GM18520 (cell line): ENCODE results near the gene WIPF2.
A peak's percentile ranks its signal among the peaks of the same experiment; 100 is the strongest.

Experiments used
- ATAC-seq: cut with Tn5 transposase; IDR thresholded peaks from one replicate; pipeline ENCODE4 v1.9.1; 2021; ENCODE audit not compliant: unreplicated experiment

The WIPF2 gene

DNA sequence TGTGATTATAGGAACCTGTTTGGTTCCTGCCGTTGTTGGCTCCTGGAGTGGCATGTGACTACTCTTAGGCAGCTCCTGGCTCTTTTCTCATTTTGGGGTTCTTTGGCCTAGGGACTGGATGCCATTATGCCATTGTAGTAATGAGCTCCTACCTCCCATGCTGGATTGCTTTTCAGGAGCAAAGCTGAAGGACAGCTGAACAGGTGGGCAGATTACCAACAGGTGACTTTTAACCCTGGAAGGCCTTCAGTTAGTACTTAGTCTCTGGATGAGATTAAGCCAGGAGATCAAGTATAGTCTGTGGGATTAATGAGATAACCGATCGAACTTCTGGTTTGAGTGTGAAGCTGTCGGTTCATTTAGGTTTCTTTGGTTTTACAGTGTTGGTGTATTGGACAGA, 25.2 kb downstream of the WIPF2 start:
- ATAC-seq = no peak

DNA sequence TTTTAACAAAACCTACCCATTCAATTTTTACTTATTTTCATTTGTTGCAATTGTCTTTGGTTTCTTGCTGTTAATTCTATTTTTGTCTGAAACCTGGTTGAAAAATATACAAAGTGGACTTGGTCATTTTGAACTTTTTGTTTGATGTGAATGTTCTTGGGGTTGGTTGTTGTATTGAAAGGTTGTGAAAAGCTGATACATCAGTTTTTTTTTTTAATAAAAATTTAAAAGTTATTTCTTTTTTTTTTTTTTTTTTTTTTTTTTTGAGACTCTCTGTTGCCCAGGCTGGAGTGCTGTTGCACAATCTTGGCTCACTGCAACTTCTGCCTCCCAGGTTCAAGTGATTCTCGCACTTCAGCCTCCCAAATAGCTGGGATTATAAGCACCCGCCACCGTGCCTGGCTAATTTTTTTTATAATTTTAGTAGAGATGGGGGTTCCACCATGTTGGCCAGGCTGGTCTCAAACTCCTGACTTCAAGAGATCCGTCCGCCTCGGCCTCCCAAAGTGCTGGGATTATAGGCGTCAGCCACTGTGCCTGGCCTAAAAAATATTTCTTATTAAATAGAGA, 28.9 kb downstream of the WIPF2 start:
- no peak for ATAC-seq

DNA sequence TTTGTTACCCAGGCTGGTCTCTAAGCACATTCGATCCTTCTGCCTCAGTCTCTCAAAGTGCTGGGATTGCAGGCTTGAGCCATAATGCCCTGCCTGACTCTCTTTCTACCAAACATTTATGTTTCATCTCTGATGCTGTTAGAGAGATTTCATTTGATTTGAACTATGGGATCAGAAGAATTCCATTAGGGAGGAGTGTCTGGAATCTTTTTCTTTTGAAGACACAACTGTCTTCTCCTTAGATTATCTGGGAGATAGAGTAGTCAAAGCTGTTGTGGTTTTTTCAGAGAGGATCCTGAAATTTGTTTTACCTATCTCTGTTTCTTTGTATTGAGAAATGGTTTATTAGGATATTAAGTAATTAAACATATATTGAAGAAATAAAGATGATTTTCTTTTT, 29.4 kb downstream of the WIPF2 start:
- ATAC-seq = no peak

DNA sequence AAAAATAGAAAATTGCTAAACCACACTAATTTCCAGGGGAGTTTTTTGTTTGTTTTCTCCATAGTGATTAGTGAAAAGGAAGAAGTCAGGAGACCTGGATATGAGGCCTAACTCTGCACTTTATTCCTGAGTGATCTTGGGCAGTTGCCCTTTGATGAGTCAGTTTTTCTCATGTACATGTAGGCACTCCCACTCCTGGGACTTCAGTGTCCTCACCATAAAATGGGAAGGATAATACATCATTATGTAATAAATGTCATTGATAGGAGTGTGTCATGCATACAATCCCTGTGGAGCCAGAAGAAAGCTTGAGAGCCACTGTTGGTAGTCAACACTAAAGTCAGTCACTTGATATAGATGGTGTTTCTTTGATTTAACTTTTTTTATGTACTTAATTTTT, 32.5 kb downstream of the WIPF2 start:
- ATAC-seq = no peak

DNA sequence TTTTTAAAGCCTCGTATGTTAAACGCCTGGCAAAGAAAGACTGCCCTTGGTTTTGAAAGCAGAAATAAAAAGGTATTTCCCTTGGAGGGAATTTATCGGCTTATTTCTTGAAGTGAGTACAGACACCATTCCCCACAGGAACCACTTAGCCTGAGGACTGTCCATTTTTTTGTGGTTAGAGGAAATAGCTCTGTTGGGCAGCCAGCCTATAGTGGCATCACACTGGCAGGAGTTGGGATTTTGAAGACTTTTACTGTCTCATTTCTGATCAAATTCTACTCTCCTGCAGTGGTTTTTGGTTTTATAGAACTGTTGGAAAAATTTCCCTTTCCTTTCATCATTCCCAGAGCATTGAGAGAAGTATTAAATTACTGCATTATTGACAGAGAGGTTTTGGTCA, 34.5 kb downstream of the WIPF2 start:
- ATAC-seq = no peak

DNA sequence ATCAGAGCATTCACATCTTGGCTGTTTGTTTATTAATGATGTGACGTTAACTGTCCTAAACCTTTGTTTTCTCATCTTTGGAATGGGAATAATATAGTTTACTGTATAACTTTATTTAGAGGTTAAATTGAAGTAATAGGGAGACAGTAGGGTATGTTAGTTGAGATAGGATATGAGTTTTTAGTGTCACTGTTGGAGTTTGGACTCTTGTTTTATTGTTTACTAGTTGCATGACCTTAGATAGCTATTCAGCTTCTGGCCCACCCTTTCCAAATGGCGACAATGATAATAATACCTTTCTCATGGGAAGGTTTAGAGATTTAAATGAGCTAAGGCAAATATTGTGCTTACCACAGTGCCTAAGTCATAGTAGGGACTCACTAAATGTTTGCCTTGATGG, 40.4 kb downstream of the WIPF2 start:
- ATAC-seq = no peak

DNA sequence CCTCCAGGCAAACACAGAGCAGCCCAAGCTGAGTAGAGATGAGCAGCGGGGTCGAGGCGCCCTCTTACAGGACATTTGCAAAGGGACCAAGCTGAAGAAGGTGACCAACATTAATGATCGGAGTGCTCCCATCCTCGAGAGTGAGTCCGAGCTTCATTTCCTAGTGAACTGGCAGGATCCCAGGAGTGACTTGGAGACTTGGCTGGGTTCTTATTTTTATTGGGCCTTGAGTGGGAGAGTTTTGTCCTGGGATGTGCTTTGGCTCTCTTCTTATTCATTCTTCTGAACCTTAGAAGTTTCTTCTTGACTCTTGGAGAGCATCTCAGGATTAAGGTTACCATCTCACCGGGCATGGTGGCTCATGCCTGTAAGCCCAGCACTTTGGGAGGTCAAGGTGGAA, 41.4 kb downstream of the WIPF2 start:
- ATAC-seq = no peak

DNA sequence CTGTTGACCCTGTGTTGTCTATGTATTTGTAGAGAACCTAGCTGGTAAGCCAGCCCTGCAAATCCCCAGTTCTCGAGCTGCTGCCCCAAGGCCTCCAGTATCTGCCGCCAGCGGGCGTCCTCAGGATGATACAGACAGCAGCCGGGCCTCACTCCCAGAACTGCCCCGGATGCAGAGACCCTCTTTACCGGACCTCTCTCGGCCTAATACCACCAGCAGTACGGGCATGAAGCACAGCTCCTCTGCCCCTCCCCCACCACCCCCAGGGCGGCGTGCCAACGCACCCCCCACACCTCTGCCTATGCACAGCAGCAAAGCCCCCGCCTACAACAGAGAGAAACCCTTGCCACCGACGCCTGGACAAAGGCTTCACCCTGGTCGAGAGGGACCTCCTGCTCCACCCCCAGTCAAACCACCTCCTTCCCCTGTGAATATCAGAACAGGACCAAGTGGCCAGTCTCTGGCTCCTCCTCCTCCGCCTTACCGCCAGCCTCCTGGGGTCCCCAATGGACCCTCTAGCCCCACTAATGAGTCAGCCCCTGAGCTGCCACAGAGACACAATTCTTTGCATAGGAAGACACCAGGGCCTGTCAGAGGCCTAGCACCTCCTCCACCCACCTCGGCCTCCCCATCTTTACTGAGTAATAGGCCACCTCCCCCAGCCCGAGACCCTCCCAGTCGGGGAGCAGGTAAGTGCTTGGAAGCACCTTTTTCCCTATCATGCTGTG, 45.5 kb downstream of the WIPF2 start:
- ATAC-seq = no peak

DNA sequence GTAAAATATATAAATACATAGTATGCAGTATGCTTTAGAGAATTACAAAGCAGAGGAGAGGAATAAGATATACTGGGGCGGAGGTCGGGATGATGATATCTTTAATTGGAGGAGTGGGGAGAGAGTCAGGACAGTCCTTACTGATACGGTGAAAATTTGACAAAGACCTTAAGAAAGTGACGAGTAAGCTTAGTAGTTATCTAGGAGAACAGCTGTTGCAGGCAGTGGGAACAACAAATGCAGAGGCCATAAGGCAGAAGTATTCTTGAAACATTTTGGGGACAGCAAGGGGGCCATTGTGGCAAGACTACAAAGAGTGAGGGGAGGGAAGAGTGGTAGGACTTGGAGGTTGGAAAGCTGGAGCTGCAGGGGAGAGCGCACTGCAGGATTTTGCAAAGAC, 46.2 kb downstream of the WIPF2 start:
- ATAC-seq = no peak

DNA sequence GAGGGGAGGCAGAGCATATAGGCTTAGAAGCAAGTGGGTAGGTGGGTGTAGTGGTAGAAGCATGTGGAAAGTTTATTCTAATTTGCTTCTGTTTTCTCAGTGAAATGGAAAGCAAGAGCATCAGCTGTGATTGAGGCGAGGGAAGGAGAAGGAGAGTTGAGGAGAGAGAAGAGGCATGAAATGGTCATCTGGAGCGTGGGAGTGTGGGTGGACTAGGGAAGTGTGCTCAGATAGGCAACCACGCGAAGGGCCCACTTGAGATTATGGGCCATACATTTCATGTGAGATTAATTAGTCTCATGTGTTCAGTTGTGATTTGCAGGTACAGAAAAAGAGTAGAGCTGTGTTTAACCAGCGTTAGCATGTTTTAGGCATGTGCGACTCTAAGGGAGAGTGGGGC, 47.8 kb downstream of the WIPF2 start:
- ATAC-seq = no peak

DNA sequence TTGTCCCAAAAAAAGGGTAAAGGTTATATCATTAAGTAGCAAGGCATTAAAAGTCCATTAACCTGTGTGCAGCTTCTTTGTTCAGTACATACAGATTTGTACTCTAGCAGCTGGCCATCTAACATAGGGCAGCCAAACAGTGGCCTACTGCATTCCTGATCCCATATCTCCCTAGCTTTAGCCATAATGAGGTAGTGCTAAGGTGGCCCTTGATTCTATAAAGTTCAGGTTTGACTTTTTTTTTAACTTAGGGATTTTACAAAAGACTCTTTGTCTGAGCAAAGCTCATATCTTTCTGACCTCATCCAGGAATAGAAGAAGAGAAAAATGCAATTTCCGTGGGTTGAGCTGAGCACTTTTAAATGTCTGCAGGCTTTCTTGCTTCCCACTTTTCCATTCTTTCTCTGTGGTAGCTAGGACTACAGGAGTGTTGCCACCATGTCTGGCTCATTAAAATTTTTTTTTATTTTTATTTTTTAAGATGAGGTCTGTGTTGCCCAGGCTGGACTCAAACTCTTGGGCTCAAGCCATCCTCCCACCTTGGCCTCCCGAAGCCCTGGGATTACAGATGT, 49.1 kb downstream of the WIPF2 start:
- ATAC-seq = no peak

DNA sequence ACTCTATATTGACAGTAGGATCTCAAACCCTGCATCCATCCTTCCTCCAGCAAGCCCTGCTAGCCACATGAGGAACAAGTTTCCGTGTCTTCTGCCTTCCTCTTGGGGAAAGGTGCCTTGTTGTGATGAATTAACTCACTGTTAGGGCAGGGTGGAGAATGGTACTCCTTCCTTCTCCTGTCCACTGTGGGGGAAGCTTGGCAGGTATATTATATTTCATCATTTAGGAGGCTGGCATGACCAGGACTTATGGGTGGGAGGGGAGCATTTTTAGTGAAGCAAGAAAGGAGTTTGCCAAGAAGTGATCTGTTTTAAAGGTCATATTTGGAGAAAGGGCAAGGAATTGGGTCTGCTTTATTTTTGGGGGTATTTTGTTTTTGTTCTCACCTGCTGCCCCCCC, 59.3 kb downstream of the WIPF2 start:
- ATAC-seq = no peak

DNA sequence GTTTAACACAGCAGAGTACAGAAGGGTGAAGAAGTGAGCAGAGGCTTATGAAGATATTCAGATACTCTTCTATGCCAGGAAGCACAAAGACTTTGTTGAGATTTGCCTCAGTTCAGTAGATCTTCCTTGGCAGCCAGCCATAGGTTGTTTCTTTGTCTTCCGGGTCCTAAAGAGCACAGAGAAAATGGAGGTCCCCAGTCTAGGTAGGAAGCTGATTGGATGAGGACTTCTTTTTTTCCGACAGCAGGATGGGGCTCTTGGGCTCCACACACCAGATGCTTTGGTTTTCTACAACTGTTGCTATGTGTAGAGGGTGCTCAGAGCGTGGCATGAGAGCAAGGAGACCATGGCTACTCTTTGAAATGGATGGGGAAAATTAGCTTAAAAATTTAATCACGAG, 60.3 kb downstream of the WIPF2 start:
- no peak for ATAC-seq

DNA sequence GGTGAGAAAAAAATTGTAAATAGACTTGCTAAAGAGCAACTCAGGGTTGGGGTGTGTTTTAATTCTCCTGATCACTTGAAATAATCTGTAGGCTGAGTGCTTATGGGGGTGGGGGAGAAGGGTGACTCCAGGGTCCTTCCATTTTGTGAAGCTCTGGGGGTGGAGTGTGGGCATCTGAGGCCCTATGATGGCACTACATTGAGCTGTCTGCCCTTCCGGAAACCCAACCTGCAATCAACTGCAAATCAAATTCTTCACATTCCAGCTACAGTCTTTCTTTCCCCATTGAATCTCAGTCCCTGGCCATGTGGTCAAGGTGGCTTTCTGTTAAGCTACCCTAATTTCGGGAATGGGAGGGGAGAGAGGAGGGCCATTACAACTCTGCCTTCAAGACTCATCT, 62.6 kb downstream of the WIPF2 start:
- ATAC-seq = no peak

DNA sequence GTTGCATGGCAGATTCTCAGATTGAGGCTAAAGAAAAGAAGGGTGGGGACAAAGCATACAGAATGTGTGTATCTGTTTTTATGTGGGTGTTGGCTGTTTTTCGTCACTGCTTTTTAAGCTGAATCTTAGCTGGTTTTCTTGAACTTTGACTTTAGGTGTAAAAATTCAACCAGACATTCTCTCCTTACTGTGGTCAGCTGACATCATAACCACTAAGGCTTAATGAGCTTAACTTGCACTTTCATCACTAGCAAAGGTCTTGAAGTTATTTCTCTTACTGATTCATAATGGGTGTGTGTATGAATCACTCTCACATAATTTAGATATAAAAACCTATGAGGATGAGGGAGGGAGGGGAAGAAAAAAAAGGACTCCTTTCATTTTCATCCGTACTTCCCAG, 64.6 kb downstream of the WIPF2 start:
- ATAC-seq = no peak

DNA sequence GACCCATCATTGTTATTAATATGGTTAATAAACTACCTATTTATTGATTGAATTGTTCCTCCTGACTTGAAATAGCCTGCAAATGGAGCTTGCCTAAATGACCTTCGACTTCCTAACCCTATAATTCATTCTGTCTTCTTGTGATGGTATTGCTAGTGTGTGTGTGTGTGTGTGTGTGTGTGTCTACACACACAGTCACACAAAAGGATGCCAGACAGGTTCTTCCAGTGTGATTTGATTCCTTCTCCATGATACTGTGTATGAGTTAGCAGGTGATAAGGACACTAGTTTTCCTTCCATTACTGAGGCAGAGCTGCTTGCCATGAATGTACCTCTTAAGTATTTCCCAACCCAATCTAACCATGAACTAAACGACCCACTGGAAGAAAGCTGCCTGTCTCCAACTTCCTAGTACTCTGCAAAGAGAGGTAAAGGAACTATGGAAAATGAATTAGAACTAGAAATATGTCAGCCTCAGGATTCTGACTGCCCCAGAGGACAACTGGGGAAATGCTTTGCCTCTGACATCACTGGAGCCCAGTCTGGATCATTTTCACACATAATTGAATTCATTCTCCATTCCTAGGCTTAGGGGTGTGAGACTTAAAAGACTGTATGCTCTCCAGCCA, 65.1 kb downstream of the WIPF2 start:
- ATAC-seq = no peak

DNA sequence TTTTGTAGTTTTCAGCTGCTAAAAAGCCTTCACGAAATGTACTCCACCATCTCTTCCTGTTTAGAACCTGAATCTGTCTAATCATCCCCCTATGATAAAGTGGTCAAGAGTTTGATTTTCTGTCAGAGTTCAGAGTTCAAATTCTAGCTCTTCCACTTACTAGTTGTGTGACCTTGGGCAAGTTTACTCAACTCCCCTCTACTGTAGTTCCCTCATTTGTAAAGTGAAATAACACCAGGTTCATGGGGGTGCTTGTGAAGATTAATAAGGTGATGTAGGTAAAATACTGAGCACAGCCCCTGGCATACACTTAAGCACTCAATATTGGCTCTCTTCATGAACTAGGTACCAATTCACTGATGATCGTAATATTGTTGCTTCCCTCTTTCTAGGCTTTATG, 67.4 kb downstream of the WIPF2 start:
- ATAC-seq = no peak

DNA sequence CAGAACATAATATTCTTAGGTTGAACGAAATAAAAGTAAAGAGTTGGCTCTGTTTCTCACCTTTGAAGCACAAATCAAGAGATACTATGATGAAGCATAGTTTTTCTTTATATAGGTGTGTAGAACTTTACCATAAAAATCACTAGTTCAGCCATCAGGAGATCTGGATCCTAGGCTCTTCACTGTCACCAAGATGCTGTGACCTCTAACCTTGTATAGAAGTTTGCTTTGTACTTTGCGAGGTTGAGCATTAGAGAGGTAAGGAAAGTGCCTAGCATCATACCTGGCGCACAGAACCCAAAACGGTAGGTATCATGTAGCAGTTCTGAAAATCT, 68.0 kb downstream of the WIPF2 start:
- ATAC-seq = no peak

DNA sequence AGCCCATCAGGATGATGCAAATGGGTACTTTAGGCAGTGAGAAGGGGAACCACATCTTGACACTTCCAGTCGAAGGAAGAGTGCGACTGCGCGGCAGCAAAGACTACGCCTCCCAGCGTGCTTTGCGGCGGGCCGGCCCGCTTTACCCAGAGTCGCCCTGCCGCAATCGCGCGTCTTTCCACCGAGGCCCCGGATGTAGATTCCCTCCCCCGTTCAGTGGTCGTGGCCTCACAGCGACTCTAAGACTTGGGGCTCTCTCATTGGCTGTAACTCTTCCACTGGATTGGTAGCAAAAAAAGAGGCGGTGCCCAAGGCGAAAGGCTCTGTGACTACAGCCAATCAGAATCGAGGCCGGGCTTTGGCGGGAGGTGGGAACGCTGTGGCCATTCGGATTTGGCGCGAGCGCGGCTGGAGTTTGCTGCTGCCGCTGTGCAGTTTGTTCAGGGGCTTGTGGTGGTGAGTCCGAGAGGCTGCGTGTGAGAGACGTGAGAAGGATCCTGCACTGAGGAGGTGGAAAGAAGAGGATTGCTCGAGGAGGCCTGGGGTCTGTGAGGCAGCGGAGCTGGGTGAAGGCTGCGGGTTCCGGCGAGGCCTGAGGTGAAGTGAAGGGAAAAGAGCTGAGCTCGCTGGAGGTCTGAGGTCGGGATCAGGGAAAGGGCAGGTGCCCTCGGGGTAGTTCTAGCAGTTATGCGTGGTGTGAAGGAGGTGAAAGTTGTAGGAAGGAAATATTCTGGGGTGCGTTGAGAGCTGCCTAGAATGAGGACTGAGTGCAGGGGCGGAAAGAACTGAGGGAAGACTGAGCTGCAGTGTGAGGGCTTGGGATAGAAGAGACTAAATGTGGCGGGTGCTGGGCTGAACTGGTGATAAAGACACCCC, 68.6 kb downstream of the WIPF2 start, which contains the start of gene CDC6:
TSS of gene CDC6 (plus strand) at position 386 of the 876 bp plus-strand sequence. CDS start 1,542 bp downstream, outside the sequence.
- peak; percentile 94 for ATAC-seq

DNA sequence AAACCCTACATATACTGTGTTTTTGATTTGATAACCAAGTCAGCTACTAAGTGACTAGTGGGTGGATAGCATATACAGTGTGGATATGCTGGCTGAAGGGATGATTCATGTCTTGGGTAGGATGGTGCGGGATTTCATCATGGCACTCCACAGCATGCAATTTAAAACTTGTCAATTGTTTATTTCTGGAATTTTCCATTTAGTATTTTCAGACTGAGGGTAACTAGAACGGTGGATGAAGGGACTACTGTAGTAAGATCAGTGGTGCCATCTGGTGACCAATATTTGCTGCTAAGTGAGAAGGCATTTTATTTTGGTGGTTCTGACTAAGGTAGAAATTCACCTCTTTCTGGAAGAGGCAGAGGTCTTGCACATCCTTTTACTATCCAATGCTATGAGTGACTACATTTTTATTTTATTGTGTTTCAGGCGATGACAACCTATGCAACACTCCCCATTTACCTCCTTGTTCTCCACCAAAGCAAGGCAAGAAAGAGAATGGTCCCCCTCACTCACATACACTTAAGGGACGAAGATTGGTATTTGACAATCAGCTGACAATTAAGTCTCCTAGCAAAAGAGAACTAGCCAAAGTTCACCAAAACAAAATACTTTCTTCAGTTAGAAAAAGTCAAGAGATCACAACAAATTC, 71.7 kb downstream of the WIPF2 start:
- no peak for ATAC-seq

DNA sequence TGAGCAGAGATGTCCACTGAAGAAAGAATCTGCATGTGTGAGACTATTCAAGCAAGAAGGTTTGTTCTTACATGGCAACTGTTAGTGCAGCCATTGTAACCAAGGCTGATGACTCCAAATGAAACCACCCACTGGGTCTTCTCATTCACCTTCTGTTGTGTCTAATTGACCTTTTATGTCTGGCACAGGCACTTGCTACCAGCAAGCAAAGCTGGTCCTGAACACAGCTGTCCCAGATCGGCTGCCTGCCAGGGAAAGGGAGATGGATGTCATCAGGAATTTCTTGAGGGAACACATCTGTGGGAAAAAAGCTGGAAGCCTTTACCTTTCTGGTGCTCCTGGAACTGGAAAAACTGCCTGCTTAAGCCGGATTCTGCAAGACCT, 72.2 kb downstream of the WIPF2 start:
- no peak for ATAC-seq
